DND-41 (cell line): ENCODE measurements around the gene KRT1.

ENCODE experiments used
- ATAC-seq: fragments of 200-7000 bp; cut with Tn5 transposase; 3 replicates; pipeline ENCODE4 v1.9.1; 2021; ENCODE audit warnings: low read depth; ENCODE audit not compliant: insufficient read depth
- DNase-seq: peaks from one replicate; pipeline ENCODE4 v3.0.0-alpha.2; 2020
- H2AFZ ChIP-seq: 2 replicates; pipeline ENCODE4 v1.6.0; 2012; ENCODE audit warnings: low read depth, low read length
- H3K27ac ChIP-seq: 2 replicates; pipeline ENCODE4 v1.5.1; 2012; ENCODE audit warnings: low read length, inconsistent platforms
- H3K27me3 ChIP-seq: fragments of 200-600 bp; sonication (generic); 2 replicates; pipeline ENCODE4 v1.6.0; 2012; ENCODE audit warnings: low read length, mild to moderate bottlenecking, inconsistent platforms; ENCODE audit not compliant: insufficient read depth, poor library complexity
- H3K36me3 ChIP-seq: 2 replicates; pipeline ENCODE4 v1.5.1; 2012; ENCODE audit warnings: low read length, inconsistent platforms; ENCODE audit not compliant: insufficient read depth
- H3K4me1 ChIP-seq: 2 replicates; pipeline ENCODE4 v1.5.1; 2012; ENCODE audit warnings: mild to moderate bottlenecking, low read length; ENCODE audit not compliant: insufficient read depth
- H3K4me2 ChIP-seq: 2 replicates; pipeline ENCODE4 v1.6.0; 2012; ENCODE audit warnings: mild to moderate bottlenecking, moderate library complexity, low read length, inconsistent platforms; ENCODE audit not compliant: insufficient read depth
- H3K4me3 ChIP-seq, 2 experiments: fragments of 200-600 bp in 1 of 2; shearing (Covaris generic) in 1 of 2; 2 replicates each; pipeline ENCODE4 v1.5.1; 2012 to 2016; ENCODE audit warnings: inconsistent platforms in 2 of 2, low read length in 2 of 2, mild to moderate bottlenecking in 2 of 2, low read depth in 1 of 2, moderate library complexity in 1 of 2
- H3K79me2 ChIP-seq: 2 replicates; pipeline ENCODE4 v1.6.0; 2012; ENCODE audit warnings: low read length, inconsistent platforms; ENCODE audit not compliant: insufficient read depth
- H3K9ac ChIP-seq: 2 replicates; pipeline ENCODE4 v1.6.0; 2012; ENCODE audit warnings: low read depth, mild to moderate bottlenecking, inconsistent platforms, low read length, moderate library complexity
- H3K9me3 ChIP-seq: 2 replicates; pipeline ENCODE4 v1.5.1; 2012; ENCODE audit warnings: low read length, moderate library complexity, mild to moderate bottlenecking, inconsistent platforms; ENCODE audit not compliant: insufficient read depth, severe bottlenecking
- H4K20me1 ChIP-seq: 2 replicates; pipeline ENCODE4 v1.6.0; 2012; ENCODE audit warnings: low read length; ENCODE audit not compliant: insufficient read depth
- CTCF ChIP-seq: IDR thresholded peaks from 2 replicates; pipeline ENCODE4 v1.5.1; 2012; ENCODE audit warnings: borderline replicate concordance, low read length, moderate library complexity, mild to moderate bottlenecking; ENCODE audit not compliant: poor library complexity, severe bottlenecking; ENCODE audit errors: extremely low read depth
- EZH2 ChIP-seq: IDR thresholded peaks from 3 replicates; pipeline ENCODE4 v1.6.1; 2012; ENCODE audit warnings: borderline replicate concordance, low read depth, mild to moderate bottlenecking, moderate library complexity, low read length, inconsistent platforms; ENCODE audit not compliant: severe bottlenecking

Gene KRT1

GRCh38 chr12:52689239-52689638 lies 9.0 kb upstream of the KRT1 start:
- no peak for ATAC-seq
- H3K4me1 ChIP-seq, result no peaks in the 10 kb centered on the region
- H3K4me2 ChIP-seq, result no peak overlapping the region
- H2AFZ ChIP-seq, result no peak overlapping the region
- TF ChIP-seq EZH2, result no peak
- H3K4me3 ChIP-seq, result no peak overlapping the region
- H3K27ac ChIP-seq, result no peak overlapping the region
- no peaks in the 10 kb centered on the region for H3K9me3 ChIP-seq
- peaks cover 28% of the 10 kb centered on the region for H3K27me3 ChIP-seq
- no peak for DNase-seq
- H4K20me1 ChIP-seq, result no peaks in the 10 kb centered on the region; the same call in 1 of the 2 replicates
- H3K9ac ChIP-seq, result no peak overlapping the region
- no peaks in the 10 kb centered on the region for H3K79me2 ChIP-seq
- no peaks in the 10 kb centered on the region for H3K36me3 ChIP-seq

- H3K27me3 ChIP-seq, result peaks cover 27% of the 10 kb centered on the region
These were observed 8.3 kb upstream of the KRT1 start for GRCh38 chr12:52688481-52688880.

GRCh38 chr12:52687497-52688385 lies 7.5 kb upstream of the KRT1 start:
- H3K79me2 ChIP-seq, result no peaks in the 10 kb centered on the region
- no peak overlapping the region for H3K9ac ChIP-seq
- TF ChIP-seq EZH2 (no peak), CTCF (no peak)
- ATAC-seq, result no peak
- no peaks in the 10 kb centered on the region; the same call in 1 of the 2 replicates for H4K20me1 ChIP-seq
- H3K36me3 ChIP-seq, result no peaks in the 10 kb centered on the region
- peaks cover 19% of the 10 kb centered on the region for H3K27me3 ChIP-seq
- H3K4me1 ChIP-seq, result no peaks in the 10 kb centered on the region
- no peaks in the 10 kb centered on the region for H3K9me3 ChIP-seq
- no peak overlapping the region for H2AFZ ChIP-seq
- no peak overlapping the region for H3K4me3 ChIP-seq
- no peak for DNase-seq
- no peak overlapping the region for H3K4me2 ChIP-seq
- no peak overlapping the region for H3K27ac ChIP-seq

More at GRCh38 chr12:52688481-52688880, 8.3 kb upstream of the KRT1 start:
- no peaks in the 10 kb centered on the region for H3K79me2 ChIP-seq
- ATAC-seq, result no peak
- no peak overlapping the region for H2AFZ ChIP-seq
- H3K36me3 ChIP-seq, result no peaks in the 10 kb centered on the region
- no peak for DNase-seq
- no peaks in the 10 kb centered on the region for H3K4me1 ChIP-seq
- no peak for TF ChIP-seq EZH2
- TF ChIP-seq CTCF, result no peak
- no peak overlapping the region for H3K9ac ChIP-seq
- no peaks in the 10 kb centered on the region; the same call in 1 of the 2 replicates for H4K20me1 ChIP-seq
- H3K27ac ChIP-seq, result no peak overlapping the region
- no peaks in the 10 kb centered on the region for H3K9me3 ChIP-seq
- no peak overlapping the region for H3K4me2 ChIP-seq
- no peak overlapping the region for H3K4me3 ChIP-seq

- no peak for DNase-seq
- TF ChIP-seq EZH2 (no peak), CTCF (no peak)
- no peaks in the 10 kb centered on the region for H3K9me3 ChIP-seq
- no peak overlapping the region for H2AFZ ChIP-seq
- peaks cover 17% of the 10 kb centered on the region for H3K27me3 ChIP-seq
- ATAC-seq, result no peak
- H3K4me2 ChIP-seq, result no peak overlapping the region
- H3K79me2 ChIP-seq, result no peaks in the 10 kb centered on the region
- H4K20me1 ChIP-seq, result no peaks in the 10 kb centered on the region; the same call in 1 of the 2 replicates
- no peaks in the 10 kb centered on the region for H3K4me1 ChIP-seq
- H3K27ac ChIP-seq, result no peak overlapping the region
- H3K4me3 ChIP-seq, result no peak overlapping the region
- H3K36me3 ChIP-seq, result no peaks in the 10 kb centered on the region
- no peak overlapping the region for H3K9ac ChIP-seq
These were observed 6.7 kb upstream of the KRT1 start for GRCh38 chr12:52686756-52687487.
